GM03348 (cell line): ENCODE measurements around the gene BMAL1.
A peak's percentile ranks its signal among the peaks of the same experiment; 100 is the strongest.

Experiments used
- DNase-seq: peaks from one replicate; pipeline ENCODE4 v3.0.0; 2012; ENCODE audit warnings: low spot score

BMAL1 gene

DNA sequence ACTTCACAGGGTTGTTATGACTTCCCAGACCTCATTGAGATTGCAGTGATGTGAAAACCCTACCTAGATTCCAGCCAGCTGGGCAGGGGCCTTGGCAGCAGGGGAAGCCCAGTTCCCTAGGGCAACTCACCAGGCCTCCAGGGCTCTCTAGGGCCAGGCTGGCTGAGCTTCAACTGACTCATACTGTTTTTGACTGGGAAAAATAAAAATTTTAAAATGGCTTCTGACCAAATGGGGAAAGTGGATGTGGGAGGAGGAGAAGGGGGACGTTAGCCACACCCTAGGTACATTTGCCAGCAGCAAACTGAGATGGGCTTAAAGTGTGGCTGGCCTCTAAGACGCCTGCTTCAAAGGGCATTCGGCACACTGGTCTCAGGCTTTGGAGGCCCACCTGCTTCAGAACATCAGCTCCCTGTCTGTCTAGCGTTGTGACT, 39.0 kb downstream of the BMAL1 start:
- DNase-seq = peak; percentile 87

GRCh38 chr11:13317293-13318080, 39.9 kb downstream of the BMAL1 start:
- peak; percentile 45 for DNase-seq

DNA sequence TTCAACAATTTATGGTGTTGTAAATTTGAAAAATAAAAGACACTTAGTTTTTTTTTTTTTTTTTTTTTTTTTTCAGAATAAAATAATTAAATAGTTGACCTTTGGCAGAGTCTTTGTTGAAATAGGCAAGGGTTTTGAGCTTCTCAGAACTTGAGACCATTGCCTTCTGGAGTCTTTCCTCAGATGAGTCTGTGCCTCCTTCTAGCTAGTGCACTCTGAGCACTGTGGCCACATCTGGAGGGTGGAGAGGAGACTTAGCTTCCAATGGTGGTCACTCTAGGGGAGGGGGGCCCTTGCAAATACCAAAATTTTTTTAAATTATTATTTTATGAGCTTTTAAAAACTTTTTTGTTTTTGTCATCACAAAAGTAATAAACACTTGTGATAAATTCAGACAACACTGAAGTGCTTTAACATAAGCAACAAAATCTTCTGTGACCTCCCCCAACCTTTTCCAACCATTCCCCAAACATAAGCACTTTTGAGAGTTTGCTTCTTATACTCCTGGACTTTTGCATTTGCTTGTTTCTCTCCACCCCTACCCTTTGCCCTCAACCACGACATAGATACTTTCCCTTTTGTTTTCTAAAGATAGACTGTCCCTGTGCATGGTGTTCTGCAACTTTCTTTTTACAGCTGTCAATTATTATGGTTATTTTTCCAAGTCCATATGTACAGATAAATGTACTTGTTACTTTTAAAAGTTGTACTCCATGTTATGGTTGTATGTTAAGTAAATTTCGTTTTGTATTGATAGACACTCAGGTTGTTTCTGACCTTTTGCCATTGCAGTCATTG, 41.1 kb downstream of the BMAL1 start:
- DNase-seq = no peak

GRCh38 chr11:13320688-13321087, 43.1 kb downstream of the BMAL1 start:
- no peak for DNase-seq

DNA sequence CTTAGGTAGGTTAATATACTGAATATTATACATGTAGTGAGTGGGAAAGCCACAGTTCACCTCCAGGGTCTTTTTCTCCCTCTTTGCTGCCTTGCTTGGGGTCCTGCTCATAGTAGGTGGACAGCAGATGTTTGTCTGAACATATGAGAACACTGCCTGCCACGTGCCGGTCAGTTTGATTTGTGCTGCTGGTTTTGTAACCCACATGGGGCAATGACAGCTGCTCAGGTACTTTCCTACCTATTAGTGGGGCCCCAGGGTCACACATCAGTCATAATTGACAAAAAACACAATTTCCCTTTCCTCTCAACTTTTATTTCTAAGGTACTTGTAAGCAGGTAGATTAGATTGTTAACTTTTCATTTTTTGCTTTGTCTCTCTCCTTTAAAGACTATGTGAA, 43.8 kb downstream of the BMAL1 start:
- DNase-seq = no peak

DNA sequence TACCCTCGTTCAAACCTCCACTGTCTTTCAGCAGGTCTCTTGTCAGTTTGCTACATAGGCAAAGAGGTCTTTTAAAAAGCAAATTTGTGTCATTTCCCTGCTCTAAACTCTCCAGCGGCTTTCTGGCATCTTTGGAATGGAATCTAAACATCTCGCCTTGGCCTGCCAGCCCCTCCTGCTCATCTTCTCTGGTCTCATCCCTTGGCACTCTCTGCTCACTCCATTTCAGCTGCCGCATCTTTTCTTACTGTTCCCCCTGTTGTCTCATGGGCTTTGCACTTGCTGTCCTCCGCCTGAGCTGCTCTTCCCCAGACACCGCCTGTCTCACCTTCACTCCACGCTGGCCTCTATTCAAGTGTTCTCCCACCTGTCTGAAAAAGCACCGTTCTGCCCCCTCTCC, 46.6 kb downstream of the BMAL1 start:
- DNase-seq = no peak

DNA sequence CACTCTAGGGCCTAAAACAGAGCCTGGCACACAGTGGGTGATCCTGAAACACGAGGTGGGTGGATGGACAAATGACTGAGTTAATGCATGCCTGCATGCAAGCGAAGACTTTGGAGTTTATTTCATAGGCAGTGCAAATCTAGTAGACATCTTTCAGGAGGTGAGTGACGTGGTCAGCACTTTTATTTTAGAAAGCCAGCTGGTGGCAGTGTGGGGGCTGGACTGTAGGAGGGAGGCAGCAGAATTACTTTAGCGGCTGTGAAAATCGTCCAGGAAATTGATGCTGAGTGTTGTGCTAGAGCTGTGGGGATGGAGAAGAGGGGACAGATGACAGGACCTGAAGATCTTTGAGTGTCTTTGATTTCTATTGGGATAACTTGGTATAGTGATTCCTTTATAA, 47.1 kb downstream of the BMAL1 start:
- no peak for DNase-seq

DNA sequence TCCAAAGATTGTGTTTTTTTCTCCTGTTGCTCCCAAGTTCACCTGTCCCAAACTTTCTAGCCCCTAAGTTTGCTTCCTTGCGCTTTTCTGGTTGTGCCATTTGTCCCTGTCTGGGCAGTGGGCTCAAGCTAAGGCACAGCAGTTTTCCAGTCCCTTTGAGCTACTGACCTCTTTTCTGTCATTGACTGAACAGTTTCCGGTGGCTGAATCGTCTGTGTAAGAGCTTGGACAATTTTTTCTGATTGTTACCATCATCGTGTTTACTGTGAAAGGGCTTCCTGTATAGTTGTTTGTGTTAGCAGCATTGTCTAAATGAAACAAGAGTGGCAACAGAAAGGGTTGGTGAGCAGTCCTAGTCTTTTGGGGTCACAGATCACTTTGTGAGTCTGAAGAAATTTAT, 49.8 kb downstream of the BMAL1 start:
- DNase-seq = no peak

- no peak for DNase-seq
Observed at GRCh38 chr11:13328286-13328685, 50.7 kb downstream of the BMAL1 start.

- DNase-seq = no peak
Observed at GRCh38 chr11:13329670-13330356, 52.2 kb downstream of the BMAL1 start.

- DNase-seq = no peak
Observed at GRCh38 chr11:13332124-13332523, 54.5 kb downstream of the BMAL1 start.

DNA sequence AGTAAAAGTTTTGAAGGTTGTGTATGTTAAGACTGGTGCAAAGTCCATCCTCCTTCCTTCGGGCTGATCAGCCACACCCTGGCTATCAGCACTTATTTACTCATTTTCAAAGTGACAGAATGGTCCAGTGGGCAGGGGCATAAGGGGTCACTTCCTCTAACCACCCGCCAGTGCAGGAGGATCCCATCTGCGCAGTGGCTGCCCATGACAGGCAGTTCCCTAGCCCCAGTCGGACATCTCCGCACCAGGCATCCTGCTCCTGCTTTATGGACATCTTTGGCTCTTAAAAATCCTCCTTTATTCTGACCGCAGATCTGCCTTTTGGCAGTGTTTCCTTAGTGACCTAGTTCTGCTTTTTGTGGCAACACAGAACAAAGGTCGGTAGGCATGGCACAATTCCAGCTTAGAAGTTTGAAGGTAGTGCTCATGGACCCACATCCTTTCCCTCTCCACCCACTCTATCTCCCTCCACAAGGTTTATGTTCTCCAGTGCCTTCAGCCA, 55.9 kb downstream of the BMAL1 start:
- no peak for DNase-seq

DNA sequence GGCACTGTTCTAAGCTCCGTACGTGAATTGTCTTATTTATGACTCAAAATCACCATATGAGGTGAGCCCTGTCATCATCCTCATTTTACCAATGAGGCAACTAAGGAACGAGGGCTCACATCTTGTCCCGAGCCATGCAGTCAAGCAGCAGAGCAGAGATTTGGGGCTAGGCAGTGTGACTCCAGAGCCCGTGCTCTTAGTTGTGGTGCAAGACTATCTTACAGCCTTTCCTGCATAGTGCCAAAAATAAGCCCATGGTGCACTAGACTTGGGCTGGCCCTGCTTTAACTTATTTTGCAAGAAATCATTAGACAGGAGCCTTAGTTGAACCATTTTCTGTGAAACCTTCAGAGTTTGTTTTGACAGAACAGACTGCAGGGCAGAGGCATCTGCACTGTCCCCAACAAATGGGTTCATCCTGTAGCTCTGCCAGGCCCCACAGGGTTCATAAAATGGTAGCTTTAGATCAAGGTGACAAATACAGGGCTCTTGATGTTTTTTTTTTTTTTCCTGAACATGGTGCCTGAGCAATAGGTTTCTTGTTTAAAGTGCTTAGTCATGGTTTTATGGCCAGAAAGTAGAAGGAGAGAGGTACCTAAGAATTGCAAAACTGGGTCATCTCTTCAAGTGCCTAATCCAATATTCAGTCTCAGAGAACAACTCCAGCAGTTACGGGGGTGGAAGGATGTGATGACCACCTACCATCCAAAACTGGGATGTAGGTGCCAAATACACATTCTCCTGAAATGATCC, 56.6 kb downstream of the BMAL1 start:
- DNase-seq = no peak

DNA sequence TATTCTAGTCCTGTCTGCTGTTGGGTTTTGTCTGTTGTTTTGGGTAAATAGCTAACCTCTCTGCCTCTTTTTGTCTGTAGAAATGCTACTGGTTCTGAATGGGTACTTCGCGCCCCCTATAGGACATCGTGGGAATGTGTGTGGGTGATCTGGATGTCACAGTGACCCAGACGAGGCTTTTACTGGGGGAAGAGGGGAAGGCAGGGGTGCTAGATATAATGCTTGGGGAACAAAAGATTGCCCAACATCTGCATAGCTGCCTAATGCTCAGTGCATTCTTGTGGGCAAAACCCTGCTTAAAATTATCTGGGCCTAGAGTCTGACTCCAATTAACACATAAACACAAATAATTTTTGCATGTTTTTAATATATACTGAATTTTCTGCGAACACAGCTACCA, 57.7 kb downstream of the BMAL1 start:
- DNase-seq = peak; percentile 84

- DNase-seq = no peak
Observed at GRCh38 chr11:13336246-13336878, 58.8 kb downstream of the BMAL1 start.

GRCh38 chr11:13338019-13338426, 60.4 kb downstream of the BMAL1 start:
- DNase-seq = peak; percentile 63

DNA sequence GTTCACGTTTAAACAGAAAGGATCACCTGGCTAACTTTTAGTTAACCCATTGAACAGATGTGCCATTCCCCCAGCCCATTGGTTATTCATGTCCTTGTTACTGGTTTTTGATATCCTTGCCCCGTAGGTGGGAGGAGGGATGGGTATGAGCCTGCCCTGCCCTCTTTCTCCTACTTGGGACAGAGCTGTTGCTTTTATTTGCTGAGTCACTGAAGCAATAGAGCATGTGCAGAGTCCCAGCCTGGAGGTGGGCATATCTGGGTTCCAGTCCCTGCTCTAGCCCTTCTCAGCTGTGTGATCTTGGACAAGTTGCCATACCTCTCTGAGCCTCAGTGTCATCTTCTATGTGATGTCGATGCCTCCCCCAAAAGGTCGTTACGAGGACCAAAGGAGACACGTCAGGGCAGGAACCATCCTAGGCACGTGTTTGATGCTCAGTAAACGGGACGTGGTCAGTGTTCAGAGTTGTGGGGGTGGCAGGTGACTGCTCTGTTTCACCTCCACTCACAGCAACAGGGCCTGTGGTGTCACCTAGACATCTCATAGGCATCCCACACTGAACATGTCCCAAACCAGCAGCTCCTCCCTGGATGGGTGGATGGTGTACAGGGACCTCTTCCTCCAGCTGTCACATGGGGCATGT, 61.0 kb downstream of the BMAL1 start:
- peak; percentile 73 for DNase-seq

DNA sequence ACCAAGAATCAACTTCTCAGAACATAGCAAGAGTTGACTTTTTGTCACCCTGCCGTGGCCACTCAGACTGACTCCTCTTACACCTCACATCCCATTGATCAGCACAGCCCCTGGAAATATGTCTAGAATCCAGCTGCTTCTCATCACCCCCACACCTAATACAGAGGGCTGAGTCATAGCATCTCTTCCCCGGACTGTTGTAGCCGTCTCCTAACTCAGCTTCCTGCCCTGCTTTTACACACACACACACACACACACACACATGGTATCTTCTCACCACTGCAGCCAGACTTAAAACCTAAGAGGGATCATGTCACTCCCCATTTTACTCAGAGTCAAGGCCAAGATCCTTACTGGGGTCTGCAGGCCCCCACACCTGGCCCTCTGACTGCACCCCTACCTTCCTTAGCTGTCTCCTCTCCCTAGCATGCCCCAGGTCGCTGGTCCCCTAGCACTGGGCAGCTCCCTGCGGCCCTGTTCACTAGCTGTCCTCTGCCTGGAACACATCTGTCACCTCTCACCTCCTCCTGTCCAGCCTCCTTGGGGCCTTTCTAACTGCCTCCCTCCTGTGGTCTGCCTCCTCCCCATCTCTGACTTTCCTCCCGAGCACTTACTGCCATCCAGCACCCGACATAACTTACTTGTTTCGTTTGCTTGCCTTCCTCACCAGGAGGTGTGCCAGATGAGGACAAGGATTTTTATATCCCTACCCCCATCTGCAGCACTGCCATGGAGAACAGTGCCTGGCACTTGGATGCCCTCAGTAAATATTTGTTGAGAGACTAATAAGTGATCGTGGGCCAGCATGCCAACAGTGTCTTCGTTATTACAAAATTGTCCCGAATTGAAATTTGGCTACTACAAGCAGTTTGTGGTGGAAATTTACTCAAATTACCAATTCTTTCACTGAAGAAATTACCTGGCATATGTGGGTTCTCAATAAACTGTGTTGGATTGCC, 61.9 kb downstream of the BMAL1 start:
- peak; percentile 92 for DNase-seq

DNA sequence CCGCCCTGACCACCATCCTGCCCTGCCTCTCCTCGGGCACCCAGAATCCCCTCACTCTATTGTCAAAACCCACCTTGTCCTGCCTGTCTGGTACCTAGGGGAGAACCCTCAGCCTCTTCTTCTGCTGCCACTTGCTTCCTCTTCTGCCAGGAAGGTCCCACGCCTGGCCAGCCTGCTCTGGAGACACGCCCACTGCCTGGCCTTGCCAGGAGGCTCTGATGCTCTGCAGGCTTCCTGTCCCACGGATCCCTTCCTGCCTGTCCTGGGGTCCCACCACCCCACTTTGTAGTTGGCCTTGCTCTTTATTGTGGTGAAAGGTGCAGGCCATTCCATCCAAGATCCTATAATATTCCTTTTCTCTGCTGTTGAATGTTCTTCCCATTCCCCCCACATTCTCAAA, 63.4 kb downstream of the BMAL1 start:
- no peak for DNase-seq

DNA sequence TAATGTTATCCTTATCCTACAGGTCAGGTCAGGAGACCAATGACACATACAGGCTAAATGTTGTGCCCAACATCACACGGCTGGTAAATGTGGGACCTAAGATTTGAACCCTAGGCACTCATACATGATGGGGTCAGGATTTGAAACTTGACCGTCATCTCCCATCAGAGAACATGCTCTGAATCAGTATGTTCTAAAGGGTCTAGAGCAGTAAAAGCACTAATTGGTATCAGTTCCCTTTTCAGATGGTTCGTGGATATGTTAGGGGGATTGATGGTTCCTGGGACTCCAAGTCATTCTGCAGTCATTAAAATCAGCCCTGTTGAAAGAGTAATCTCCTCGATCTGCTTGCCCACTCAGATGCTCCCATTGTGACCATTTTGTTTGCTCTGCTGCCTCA, 65.5 kb downstream of the BMAL1 start:
- DNase-seq = no peak
